GM21619 (cell line): ENCODE measurements around the gene CEACAM20.
"Not testable (repeated sequence)": the region's sequence is repeated elsewhere in the genome, so short reads cannot be mapped to it uniquely, and the experiment has no call there.

Experiments used
- ATAC-seq: cut with Tn5 transposase; IDR thresholded peaks from one replicate; pipeline ENCODE4 v1.9.1; 2021; ENCODE audit not compliant: unreplicated experiment

Gene CEACAM20

DNA sequence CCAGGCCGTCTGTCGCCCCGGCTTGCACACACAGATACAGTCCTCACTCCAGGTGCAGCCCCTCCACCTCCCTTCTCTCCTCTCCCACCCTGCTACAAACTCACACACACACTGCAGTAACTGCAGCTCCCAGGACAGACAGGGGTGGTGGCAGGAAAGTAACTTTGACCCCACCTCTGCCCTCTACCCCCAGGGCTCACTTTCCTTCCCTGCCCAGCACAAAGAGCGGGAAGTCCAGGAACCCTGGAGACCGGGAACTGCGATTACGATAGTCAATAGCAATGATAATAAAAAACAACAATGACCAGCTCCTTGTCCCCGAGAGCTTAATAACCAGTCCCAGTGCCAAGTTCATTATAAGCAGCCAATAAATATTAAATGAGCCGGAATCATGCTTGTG, at the start of gene CEACAM20:
CEACAM20 (minus strand) TSS at position 140 of the 400 bp plus-strand sequence. CDS start 166 bp downstream, outside the sequence.
- no peak for ATAC-seq

DNA sequence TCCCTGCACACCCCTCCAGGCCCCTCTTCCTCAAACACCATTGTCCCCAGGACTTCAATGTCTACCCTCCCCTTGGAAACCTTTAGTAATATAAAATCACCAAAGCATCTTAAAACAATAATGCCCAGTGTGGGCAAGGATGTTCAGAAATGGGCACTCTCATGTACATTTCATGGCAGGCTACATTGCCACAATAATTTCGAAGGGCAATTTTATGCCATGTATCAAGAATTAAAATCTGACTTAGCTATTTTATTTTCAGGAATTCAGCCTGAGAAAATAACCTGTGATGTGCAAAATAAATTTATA, 48.0 kb upstream of the CEACAM20 start:
- no peak for ATAC-seq

DNA sequence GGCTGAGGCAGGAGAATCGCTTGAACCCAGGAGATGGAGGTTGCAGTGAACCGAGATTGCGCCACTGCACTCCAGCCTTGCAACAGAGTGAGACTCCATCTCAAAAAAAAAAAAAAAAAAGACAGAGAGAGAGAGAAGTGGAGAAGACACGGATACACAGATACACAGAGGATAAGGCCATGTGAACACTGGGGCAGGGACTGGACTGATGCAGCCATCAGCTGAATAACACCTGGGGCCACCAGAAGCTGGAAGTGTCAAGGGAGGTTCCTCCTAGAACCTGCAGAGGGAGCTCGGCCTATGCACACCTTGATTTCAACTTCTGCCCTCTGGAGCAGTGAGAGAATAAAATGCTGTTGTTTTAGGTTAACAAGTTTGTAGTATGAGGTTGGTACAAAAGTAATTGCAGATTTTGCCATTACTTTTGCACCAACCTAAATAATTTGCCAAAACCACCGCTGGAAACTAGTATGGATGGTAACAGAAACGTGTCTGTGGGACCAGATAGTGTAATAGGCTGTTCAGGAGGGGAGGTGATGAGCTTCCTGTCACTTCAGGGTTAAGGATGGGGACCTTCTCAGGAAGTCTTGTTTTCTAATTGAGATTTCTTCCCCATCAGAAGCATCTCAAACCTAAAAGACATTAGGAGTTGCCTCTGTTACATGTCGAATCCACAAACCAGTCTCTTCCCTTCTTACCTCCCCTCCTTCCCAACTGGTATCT, 47.5 kb upstream of the CEACAM20 start:
- no peak for ATAC-seq

DNA sequence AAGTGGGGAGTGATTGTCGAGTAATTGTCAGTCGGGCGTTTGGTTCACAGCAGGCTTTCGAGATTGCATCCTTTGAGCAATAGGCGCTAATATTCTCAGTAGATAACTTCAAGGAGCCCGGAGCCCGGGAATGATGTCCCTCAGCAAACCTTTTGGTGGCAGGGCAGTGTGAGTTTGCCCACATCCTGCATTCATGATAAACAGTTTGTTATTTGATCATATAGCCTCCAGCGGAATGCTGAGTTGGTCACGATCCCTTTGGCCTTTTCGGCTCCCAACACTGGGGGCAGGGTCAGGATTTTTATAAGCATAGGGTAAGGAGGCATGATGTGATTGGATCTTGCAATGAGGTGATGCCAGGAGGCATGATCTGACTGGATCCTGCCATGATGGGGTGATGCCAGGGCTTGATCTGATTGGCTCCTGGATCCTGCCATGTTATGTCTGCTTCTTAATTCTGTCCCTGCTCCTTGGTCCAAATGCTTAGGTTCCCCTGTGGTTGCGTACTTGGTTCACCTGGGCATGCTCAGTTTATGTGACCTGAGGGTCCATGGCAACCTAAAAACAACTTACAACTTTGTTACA, 45.7 kb upstream of the CEACAM20 start:
- ATAC-seq: no peak

- no peak for ATAC-seq
Measured at GRCh38 chr19:44574186-44574950, 44.9 kb upstream of the CEACAM20 start.

DNA sequence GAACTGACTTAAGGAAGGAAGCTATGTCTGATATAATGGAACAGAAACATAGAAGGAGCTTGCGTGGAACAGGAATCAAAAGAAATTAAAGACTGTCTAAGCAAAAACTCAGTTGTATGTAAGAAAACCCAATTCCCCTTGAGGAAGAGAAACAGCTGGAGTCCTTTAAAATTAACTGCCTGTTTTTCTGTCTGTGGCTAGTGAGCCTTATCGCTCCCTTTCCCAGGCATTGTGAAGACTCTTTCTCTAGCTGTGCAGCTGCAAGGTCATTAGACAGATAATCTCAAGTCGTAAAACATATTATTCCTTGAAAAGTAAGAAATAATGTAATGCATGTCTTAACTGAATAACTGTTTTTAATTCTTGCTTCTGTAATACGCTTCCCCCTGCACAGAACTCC, 44.2 kb upstream of the CEACAM20 start:
- ATAC-seq: no peak

GRCh38 chr19:44573183-44573582, 43.7 kb upstream of the CEACAM20 start:
- no peak for ATAC-seq

- ATAC-seq: no peak
Measured at GRCh38 chr19:44572581-44572900, 43.1 kb upstream of the CEACAM20 start.

DNA sequence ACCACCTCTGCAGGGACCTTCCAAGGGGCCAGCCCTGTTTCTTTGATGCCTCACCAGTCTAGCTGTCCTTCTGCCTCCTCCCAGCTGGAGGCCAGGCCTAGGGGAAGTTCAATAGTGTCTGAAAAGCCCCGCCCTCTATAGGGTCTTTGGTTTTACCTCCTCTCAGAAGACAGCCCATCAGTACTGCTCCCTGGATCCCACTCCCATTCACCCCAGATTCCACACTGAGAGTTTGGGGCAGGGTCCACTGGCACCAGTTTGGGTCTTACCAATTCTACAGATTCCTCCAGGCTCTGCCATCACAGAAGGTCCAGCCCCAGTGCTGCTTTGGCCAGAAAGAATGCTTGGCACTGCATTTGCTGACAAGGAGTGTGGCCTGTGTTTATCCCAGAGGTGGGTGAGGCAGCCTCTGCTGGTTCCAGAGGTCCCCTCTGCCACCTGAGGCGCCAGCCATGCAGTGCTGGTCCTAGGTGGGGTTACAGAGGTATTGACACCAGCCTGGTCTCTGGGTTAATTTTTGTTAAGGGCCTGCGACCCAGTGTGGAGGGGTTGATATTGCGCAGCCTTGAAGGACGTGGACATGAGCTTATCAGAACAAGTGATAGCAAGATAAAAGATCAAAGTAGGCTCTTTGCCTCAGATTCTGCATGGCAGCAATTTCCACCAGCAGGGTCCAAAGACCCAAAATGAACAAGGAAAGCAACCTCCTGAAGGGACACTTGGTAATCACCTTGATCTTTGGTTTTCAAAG, 42.5 kb upstream of the CEACAM20 start:
- no peak for ATAC-seq

DNA sequence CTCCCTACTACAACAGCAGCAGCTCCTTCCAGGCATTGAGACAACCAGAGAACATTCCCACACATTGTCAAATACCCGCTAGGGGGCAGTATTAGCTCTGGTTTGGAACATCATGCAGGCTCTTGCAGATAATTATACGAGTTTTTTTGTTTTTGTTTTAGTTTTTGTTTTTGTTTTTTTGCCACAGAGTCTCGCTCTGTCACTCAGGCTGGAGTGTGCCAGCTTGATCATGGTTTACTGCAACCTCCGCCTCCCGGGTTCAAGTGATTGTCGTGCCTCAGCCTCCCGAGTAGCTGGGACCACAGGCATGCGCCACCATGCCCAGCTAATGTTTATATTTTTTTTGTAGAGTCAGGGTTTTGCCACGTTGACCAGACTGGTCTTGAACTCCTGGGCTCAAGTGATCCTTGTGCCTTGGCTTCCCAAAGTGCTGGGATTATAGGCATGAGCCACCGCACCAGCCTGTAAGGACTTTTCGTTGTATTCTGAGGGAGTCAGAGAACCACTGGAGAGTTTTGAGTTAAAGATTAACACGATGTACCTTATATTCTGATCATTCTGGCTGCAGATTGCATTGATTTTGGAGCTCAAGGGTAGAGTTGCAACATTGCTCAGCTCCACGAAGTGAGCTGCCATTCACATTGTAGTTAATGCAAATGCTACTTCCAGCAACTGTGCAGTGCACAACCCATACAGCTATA, 41.7 kb upstream of the CEACAM20 start:
- no peak for ATAC-seq

DNA sequence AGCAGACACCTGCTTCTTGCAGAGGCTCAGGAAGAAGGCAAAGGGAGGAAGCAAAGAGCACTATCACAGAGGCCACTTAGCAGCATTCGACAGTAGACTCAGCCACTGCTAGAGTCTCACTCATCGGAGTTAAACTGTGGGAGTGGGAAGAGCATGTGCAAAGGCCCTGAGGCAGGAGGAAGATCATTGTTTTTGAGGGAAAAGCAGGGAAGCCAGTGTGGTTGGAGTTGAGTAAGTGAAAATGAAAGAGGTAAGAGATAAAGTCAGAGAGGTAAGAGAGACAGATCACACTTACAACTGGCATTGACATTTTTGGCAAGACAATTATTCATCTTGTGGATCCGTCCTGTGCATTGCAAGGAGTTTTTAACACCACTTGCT, 41.1 kb upstream of the CEACAM20 start:
- ATAC-seq: no peak

GRCh38 chr19:44567745-44568144, 38.3 kb upstream of the CEACAM20 start:
- ATAC-seq: no peak

- ATAC-seq: no peak
Measured at GRCh38 chr19:44566984-44567383, 37.5 kb upstream of the CEACAM20 start.

DNA sequence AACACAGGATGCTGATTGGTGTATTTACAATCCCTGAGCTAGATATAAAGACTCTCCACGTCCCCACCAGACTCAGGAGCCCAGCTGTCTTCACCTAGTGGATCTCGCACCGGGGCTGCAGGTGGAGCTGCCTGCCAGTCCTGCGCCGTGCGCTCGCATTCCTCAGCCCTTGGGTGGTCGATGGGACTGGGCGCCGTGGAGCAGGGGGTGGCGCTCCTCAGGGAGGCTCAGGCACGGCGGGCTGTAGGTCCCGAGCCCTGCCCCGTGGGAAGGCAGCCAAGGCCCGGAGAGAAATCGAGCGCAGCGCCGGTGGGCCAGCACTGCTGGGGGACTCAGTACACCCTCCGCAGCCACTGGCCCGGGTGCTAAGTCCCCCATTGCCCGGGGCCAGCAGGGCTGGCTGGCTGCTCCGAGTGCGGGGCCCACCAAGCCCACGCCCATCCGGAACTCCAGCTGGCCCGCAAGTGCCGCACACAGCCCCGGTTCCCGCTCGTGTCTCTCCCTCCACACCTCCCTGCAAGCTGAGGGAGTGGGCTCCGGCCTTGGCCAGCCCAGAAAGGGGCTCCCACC, 33.7 kb upstream of the CEACAM20 start:
- ATAC-seq: not testable (repeated sequence)

GRCh38 chr19:44557933-44558332, 28.5 kb upstream of the CEACAM20 start:
- ATAC-seq: no peak

- ATAC-seq: no peak
Measured at GRCh38 chr19:44554641-44555246, 25.3 kb upstream of the CEACAM20 start.

- ATAC-seq: no peak
Measured at GRCh38 chr19:44553478-44554171, 24.1 kb upstream of the CEACAM20 start.

- no peak for ATAC-seq
Measured at GRCh38 chr19:44552324-44552723, 22.8 kb upstream of the CEACAM20 start.

DNA sequence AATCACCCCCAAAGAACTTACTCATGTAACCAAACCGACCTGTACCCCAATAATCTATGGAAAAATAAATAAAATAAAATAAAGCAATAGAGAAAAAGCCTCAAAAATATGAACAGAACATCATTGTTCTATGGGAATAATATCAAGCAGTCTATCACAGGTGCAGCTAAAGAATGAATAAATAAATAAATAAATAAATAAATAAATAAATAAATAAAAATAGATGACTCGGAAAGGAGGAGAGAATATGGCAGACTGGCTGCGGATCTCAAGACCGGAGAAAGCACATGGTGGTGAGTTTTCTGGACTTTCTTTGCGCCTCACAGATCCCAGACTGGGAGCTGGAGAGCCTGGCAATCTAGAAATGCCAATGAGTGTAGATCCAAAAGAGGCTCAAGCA, 22.4 kb upstream of the CEACAM20 start:
- no peak for ATAC-seq

DNA sequence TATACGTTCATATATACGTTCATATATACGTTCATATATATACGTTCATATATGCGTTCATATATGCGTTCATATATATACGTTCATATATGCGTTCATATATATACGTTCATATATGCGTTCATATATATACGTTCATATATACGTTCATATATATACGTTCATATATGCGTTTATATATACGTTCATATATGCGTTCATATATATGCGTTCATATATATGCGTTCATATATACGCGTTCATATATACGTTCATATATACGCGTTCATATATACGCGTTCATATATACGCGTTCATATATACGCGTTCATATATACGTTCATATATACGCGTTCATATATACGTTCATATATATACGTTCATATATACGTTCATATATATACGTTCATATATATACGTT, 21.5 kb upstream of the CEACAM20 start:
- ATAC-seq: not testable (repeated sequence)
